NB4 (cell line): ENCODE data around the gene DDX41.

Experiments used
- MYC ChIP-seq: IDR thresholded peaks from 2 replicates; pipeline ENCODE4 v1.6.1; 2011; ENCODE audit warnings: low read depth, low read length
- TF ChIP-seq, protein P1 (sequence below): IDR thresholded peaks from one replicate; pipeline ENCODE4 v1.5.1; 2012; ENCODE audit warnings: low read depth, low read length

DNA sequence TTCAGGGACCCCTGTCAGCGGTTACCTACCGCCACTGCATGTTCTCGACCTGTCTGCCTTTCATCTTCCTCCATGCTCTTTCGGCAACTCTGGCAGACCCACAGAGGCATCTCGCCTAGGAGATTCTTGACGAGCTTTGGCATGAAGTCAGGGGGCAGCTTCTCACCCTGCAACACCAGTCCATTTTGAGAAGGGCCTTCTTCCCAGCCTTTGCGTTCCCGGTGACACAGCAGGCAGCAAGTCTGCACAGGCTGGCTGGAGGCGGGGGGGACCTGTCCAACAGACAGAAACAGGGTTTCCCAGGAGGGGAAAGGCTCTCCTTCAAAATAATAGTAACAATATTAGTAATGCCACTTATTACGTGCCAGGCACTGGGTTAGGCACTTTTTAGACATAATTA, 22.1 kb upstream of the DDX41 start:
- TF ChIP-seq, protein P1, sequence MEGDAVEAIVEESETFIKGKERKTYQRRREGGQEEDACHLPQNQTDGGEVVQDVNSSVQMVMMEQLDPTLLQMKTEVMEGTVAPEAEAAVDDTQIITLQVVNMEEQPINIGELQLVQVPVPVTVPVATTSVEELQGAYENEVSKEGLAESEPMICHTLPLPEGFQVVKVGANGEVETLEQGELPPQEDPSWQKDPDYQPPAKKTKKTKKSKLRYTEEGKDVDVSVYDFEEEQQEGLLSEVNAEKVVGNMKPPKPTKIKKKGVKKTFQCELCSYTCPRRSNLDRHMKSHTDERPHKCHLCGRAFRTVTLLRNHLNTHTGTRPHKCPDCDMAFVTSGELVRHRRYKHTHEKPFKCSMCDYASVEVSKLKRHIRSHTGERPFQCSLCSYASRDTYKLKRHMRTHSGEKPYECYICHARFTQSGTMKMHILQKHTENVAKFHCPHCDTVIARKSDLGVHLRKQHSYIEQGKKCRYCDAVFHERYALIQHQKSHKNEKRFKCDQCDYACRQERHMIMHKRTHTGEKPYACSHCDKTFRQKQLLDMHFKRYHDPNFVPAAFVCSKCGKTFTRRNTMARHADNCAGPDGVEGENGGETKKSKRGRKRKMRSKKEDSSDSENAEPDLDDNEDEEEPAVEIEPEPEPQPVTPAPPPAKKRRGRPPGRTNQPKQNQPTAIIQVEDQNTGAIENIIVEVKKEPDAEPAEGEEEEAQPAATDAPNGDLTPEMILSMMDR: no peak
- no peak for TF ChIP-seq MYC
